GM10266 (cell line): Measurements from ENCODE around the gene DRC7.

Source experiments
- DNase-seq: peaks from one replicate; pipeline ENCODE4 v3.0.0; 2012; ENCODE audit errors: extremely low spot score
- CTCF ChIP-seq: IDR thresholded peaks from 2 replicates; pipeline ENCODE4 v1.5.1; 2012; ENCODE audit warnings: mild to moderate bottlenecking, low read depth; ENCODE audit not compliant: control insufficient read depth, insufficient read depth; ENCODE audit errors: missing control alignments

Gene DRC7

GRCh38 chr16:57648581-57649442 lies 45.8 kb upstream of the DRC7 start:
- peak; percentile 91 for DNase-seq
- peak; percentile 100 for TF ChIP-seq CTCF

GRCh38 chr16:57649443-57649751 lies 45.2 kb upstream of the DRC7 start:
- DNase-seq, result no peak
- no peak for TF ChIP-seq CTCF

GRCh38 chr16:57649846-57650245 lies 44.8 kb upstream of the DRC7 start:
- TF ChIP-seq CTCF, result no peak
- no peak for DNase-seq

GRCh38 chr16:57651344-57652333 lies 43.0 kb upstream of the DRC7 start:
- no peak for TF ChIP-seq CTCF

GRCh38 chr16:57652695-57653471 lies 41.7 kb upstream of the DRC7 start:
- DNase-seq, result no peak
- no peak for TF ChIP-seq CTCF

More at GRCh38 chr16:57651344-57652333, 43.0 kb upstream of the DRC7 start:
- no peak for DNase-seq

GRCh38 chr16:57653936-57654335 lies 40.7 kb upstream of the DRC7 start:
- DNase-seq, result no peak
- TF ChIP-seq CTCF, result no peak
